ENCODE data around the gene ANXA4. TPM values are rescaled to one million over a fixed set of nuclear protein-coding genes. Genes with fewer than 3 reads are reported as not detected.

The ANXA4 gene
- total RNA-seq, 1 donor from 2014 or later: 30.6 TPM

GRCh38 chr2:69768789-69769188, 26.9 kb downstream of the ANXA4 start:
- peaks cover 29% of the 10 kb centered on the region for H3K4me1 ChIP-seq
- DNase-seq: no peak
- no peaks in the 10 kb centered on the region for H3K27me3 ChIP-seq (ENCODE audit: low read depth)
- no peak overlapping the region for H3K27ac ChIP-seq (replicated peaks)
- H3K4me3 ChIP-seq: no peak overlapping the region
- intact Hi-C loops (cut with micrococcal nuclease): no loop called here
- H3K36me3 ChIP-seq: no peaks in the 10 kb centered on the region
- TF ChIP-seq CTCF (IDR thresholded peaks at IDR 0.05; ENCODE audit: borderline replicate concordance): no peak
- H3K9me3 ChIP-seq (replicated peaks): no peaks in the 10 kb centered on the region

GRCh38 chr2:69769272-69769671, 27.3 kb downstream of the ANXA4 start:
- no peak overlapping the region for H3K27ac ChIP-seq (replicated peaks)
- no peak for DNase-seq
- no peak for TF ChIP-seq CTCF (IDR thresholded peaks at IDR 0.05; ENCODE audit: borderline replicate concordance)
- no peaks in the 10 kb centered on the region for H3K9me3 ChIP-seq (replicated peaks)
- H3K4me3 ChIP-seq: no peak overlapping the region
- H3K4me1 ChIP-seq: peaks cover 29% of the 10 kb centered on the region
- intact Hi-C loops (cut with micrococcal nuclease): no loop called here
- no peaks in the 10 kb centered on the region for H3K27me3 ChIP-seq (ENCODE audit: low read depth)
- no peaks in the 10 kb centered on the region for H3K36me3 ChIP-seq

- Histone ChIP-seq H3K4me3 (no peak overlapping the region), H3K4me1 (peaks cover 29% of the 10 kb centered on the region), H3K27ac (replicated peaks) (peak overlapping the region; percentile 51), H3K36me3 (no peaks in the 10 kb centered on the region), H3K27me3 (ENCODE audit: low read depth) (no peaks in the 10 kb centered on the region), H3K9me3 (replicated peaks) (no peaks in the 10 kb centered on the region)
- intact Hi-C loops (cut with micrococcal nuclease): no loop called here
- TF ChIP-seq CTCF (IDR thresholded peaks at IDR 0.05; ENCODE audit: borderline replicate concordance): no peak
- no peak for DNase-seq
Measured at GRCh38 chr2:69770193-69770702, 28.3 kb downstream of the ANXA4 start.

- Histone ChIP-seq H3K9me3 (replicated peaks) (no peaks in the 10 kb centered on the region), H3K4me3 (no peak overlapping the region), H3K27ac (replicated peaks) (no peak overlapping the region), H3K27me3 (ENCODE audit: low read depth) (no peaks in the 10 kb centered on the region), H3K4me1 (peaks cover 29% of the 10 kb centered on the region), H3K36me3 (no peaks in the 10 kb centered on the region)
- intact Hi-C loops (cut with micrococcal nuclease): no loop called here
- no peak for TF ChIP-seq CTCF (IDR thresholded peaks at IDR 0.05; ENCODE audit: borderline replicate concordance)
- DNase-seq: no peak
Measured at GRCh38 chr2:69770747-69771146, 28.8 kb downstream of the ANXA4 start.

- Histone ChIP-seq H3K4me1 (peaks cover 25% of the 10 kb centered on the region), H3K9me3 (replicated peaks) (peaks cover 6% of the 10 kb centered on the region), H3K36me3 (no peaks in the 10 kb centered on the region), H3K27ac (replicated peaks) (no peak overlapping the region), H3K27me3 (ENCODE audit: low read depth) (no peaks in the 10 kb centered on the region), H3K4me3 (no peak overlapping the region)
- DNase-seq: no peak
- intact Hi-C loops (cut with micrococcal nuclease): no loop called here
- no peak for TF ChIP-seq CTCF (IDR thresholded peaks at IDR 0.05; ENCODE audit: borderline replicate concordance)
Measured at GRCh38 chr2:69771461-69771860, 29.5 kb downstream of the ANXA4 start.

Data from left ventricle myocardium inferior (tissue), 1 donor.